GF-D8 (cell line): Measurements from ENCODE around the gene CHD2.
A peak's percentile ranks its signal among the peaks of the same experiment; 100 is the strongest.

Source experiments
- DNase-seq: peaks from one replicate; lab custom pipeline; 2025; lab: John Stamatoyannopoulos, UW

CHD2 gene

DNA sequence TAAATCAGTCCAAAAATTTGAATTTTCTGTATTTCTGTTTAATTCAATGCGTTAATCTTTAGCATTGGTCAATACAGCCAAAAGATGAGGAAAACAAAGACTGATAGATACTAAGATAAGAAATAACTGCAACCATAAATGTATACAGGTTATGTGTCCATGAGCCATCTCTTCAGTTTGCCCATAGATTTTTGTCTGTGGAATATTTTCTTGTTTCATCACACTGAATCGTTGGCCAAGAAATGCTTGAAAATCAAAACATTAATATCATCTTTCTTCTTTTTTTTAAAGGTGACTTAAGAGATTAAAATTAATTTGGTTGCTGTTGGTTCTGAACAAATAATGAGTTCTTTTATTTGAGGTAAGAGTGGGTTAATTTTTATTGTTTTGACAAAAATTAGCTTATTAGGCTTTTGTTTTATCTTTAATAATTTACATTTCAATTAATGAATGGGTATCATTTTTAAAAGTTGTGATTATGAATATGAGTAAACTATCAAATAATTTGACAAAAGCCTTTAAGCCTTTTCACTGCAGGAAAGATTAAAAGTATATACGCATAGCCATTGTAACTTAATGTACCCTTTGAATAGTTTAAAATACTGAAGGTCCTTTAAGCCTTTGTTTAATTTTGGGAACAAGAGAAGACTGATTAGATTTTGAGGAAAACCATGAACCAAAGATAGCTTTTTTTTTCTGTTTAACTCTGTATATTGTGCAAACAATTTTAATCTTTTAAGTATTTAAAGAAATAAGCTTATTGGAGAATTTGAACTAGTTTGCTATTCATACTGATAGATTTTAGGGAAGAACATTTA is 14.7 kb upstream of the CHD2 start:
- DNase-seq, result no peak

DNA sequence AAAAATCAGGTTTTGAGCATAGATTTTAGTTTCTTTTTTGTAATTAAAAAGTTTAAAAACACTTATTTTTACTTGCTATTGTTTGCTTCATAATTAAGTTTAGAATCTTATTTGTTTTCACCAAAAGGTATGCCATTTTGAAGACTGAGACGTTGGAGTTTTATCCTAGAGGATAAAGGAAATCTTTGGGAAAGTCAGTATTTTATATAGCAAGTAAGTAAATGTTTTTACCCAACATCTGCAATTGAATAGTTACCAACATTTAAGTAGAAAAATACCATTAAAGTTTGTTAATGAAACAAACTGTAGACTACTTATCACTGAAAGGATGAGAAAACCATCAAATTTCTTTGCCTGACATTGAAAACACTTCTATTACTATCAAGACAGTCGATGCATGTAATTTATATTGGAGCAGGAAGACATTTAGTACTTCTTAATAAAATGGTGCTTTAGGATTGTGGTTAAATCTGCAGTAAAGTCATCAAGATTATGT is 14.0 kb upstream of the CHD2 start:
- no peak for DNase-seq

DNA sequence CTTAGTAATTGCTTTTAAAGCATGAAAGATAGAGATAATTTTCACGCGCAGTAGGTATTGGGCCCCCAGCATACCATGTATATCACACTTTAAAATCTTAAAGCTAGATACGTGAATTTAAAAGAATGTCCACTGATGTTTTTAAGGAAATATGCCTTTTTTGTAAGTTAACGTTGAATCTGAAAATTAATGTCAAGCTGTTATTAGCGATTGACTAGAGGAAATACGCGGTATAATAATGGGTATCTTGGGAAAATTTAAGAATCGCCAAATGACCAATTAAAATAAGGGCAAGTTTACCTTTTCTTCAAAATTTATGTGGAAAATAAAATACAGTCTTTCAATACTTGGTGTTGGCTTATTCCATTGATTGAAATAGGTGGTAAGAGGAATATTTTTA is 13.3 kb upstream of the CHD2 start:
- DNase-seq, result no peak

DNA sequence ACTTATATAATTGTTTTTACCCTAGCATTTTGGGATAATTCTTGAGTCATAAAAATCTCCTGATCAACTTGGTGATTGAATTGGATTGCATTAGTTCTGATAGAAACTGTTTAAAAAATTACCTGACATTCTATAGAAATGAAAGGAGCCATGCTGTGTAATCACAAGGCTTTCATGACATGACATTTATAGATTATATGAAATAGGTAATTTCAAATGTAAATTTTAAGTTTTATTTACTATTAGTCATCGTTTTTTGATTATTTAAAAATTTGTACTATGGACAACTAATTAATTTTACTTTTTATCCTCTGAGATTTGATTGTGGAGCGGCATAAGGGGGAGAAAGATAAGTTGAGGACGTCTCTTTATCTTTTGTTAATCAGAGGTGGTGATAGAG is 12.3 kb upstream of the CHD2 start:
- DNase-seq, result no peak

DNA sequence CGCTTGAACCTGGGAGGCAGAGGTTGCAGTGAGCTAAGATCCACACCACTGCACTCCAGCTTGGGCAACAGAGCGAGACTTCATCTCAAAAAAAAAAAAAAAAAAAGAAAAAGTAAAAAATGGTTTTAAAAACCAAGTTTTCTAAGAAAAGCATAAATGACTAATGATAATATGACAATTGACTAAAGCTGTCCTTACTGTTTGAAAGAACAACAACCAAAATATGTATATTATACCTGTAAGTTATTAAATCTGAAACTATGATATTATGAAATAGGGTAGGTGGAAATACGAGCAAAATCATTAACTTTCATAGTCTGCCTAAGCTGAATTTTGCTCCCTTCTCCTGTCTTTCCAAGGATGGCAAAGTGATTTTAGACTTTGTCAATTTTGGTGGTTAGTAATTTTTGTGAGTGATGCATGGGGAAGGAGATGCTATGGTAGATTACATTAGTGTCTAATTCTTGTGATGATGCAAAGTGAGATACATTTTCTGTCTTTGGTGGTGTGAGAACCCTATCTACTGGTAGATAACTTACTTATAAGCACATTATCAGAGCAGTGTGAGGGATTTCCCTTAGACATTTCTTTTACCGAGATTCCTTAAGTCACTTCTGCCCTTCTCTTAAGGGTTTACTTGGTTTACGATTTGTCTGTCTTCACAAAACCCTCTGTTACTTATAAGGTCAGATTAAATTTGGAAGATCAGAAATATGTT is 10.6 kb upstream of the CHD2 start:
- DNase-seq, result no peak

DNA sequence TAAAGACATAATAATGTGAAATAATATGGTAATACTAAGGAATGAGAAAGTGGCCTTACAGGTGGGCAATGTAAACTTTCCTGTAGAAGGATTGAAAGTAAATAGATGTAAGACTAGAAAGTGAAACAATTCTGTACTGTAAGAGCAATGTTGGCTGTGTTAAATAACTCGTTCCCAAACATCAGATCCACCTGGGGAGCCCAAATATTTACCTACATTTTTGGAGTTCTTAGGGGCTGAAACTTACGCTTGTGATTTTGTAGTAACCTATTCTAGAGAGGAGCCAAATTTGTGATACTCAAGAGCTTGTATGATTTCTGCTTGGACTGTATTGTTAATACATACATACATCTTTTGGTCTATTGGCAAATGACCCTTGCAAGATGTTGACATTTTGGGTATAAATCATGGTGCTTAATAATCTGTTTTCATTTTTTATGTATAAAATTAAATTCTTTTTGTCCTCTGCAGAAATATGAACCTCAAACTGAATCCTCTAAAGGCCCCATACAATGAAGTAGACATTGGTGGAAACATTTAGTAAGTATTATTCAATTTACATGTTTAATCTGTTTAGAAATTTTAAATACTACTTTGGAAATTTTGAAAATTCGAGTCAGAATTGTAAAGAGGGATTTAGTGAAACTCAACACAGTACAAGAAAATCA is 8.5 kb upstream of the CHD2 start:
- no peak for DNase-seq

DNA sequence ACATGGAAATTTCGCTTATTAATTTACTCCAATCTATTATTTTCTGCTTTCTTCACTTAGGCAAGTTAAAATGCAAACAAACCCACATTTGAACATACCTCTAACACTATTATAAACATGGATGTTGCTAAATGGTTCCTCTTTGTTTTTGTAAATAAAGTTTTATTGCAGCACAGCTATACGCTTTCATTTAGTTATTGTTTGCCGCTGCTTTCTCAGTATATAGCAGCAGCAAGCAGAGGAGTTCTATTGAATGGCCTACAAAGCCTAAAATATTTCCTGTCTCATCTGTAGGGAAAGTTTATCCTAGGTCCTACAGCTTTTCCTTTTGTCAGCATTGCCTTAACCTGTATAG is 7.9 kb upstream of the CHD2 start:
- no peak for DNase-seq

DNA sequence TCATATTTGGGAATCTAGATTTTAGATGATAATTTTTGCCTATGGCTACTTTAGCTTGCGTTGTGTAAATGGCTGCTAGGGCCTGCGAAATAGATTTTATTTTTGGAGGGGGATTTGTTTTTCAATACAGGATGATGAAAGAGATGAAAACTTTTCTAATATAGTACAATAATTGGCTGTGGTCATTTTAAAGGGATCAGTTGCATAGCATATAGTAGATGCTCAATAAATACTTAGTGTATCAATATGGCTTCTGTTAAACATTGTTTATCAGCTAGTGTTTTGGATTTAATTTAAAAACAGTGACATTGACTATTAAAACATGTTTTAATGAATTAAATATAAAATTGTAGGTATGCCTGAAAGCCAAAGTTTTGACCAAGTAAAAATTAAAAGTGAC is 6.9 kb upstream of the CHD2 start:
- DNase-seq, result no peak

DNA sequence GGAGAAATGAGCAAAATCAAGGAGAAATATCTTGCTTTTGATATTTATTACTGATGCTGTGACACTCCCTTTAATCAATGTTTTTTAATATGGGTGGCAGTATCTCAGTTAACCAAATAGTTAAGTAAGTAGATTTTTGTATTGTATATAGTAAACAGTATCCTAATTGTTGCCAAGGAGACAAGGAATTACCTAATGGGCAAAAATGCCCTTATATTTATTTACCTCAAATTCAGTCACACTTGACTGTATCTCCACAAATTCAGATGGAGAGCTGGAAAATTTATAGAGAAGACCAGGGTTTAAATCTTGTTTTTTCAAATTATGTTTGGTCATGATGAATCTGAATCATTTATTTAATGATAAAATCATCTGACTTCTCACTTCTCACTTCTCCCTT is 3.6 kb upstream of the CHD2 start:
- no peak for DNase-seq

DNA sequence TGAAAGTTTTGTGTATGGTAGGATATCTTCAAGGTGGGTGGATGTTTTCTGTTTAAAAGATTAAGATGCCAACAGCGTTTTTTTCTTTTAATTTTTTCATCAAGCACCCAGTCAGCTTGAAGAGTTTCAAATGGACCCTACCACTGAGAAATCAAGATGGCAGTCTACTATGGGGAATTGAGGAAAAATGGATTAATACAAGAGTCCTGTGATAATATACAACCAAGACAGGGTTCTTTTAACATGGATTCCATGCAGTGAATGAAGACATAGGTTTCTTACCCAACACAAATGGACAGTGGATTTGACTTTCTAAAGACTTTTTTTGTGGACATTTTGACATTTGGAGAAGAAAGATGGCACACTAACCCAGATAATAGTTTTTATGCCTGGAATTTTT is 2.5 kb upstream of the CHD2 start:
- DNase-seq, result no peak

DNA sequence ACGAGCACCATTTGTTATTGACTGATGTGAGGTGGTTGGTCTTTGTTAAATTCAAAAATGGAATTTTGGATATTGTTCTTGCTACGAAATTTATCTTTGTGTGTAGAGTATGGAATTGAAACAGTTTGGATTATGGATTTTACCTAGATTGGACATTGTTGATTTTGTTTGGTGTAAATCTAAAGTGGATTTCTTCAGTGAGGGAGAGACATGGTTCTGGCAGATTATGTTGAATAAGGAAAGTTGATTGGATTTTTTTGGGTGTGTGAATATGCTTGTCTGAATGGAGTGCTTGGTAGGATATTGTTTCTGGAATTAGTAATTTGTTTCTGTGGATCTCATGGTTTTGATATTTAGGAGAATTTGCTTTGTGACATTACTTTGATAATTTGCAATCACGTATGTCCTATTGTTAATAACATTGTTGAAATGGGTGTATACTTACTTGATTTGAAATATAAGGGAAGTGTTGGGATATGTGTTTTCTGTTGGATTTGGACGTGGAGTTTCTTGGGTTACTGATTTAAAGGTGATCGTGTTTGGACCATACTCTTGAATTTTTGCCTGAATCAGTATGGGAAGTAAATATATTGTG is 1.0 kb upstream of the CHD2 start:
- no peak for DNase-seq

DNA sequence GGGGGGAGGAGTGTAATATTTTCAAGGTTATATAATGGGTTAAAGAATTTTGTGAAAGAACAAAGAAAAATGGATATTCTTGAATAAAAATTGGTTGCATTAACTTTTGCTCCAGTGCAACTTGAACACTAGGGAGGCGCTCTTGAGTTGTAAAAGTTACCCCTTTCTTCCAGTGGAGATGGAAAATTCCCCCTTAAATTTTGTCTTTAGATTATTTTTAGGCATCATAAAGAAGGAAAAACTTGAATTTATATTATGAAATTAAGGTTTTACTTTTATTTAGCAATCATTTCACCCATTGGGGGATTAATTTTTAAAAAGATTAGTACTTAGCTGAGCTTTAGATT is 550 bp upstream of the CHD2 start:
- no peak for DNase-seq

DNA sequence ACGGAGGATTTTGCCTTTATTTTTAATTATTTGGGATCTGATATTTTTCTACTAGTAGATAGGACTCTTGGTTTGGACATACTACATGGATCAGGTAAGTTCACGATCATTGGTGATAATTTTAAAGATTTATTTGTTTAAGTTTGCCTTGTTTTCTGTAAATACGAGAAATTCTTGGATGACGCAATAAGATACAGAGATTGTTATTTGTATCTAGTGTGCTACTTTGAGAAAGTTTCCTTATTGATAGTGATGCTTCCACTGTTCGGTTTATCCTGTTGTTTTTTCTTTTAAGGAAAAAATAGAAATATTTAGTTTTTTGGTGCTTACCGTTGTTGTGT is 577 bp downstream of the CHD2 start:
- DNase-seq, result no peak

DNA sequence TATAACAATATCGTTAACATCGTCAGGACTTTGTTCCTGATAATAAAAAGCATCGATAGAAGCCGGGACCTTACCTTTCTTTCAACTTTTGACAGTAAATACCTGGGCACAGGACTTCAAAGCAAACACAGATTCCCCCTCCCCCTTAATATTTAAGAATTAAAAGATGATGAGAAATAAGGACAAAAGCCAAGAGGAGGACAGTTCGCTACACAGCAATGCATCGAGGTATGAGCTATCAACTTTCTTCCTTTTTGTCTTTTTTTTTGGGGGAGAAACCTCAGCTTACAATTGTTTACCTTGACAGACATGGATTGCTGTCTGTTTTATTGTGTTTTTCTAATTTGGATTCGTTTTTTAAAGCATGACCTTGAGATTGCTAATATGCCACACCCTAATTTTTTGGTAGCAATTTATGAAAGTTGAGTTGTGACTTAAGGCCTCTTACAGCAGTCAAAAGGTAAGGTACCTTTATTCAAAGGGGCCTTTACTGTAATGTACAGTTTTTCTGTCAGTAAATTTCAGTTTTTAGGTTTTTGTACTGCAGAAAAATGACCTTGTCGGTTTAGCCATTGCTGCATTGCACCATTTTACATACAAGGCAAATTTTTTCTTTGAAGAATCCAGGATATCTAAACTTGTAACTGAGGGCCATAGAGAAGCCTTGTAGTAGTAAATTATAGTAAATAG is 1.1 kb downstream of the CHD2 start:
- no peak for DNase-seq

DNA sequence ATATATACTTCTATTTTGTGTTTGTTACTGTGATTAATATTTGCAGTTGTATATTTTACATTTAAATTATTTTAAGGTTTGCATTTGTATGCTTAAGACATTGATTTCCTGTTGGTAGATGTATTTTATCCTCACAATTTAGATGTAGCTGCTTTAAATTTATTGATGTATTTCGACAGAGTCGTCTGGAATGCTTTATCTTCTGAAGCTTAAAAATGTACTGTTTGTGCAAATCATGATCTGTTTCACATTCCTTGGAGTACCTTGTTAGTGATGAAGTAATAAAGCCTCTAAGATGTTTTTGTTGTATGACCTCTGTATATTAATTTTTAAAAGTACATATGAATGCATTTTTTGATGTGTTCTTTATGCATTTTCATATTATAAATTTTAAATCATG is 1.9 kb downstream of the CHD2 start:
- no peak for DNase-seq

DNA sequence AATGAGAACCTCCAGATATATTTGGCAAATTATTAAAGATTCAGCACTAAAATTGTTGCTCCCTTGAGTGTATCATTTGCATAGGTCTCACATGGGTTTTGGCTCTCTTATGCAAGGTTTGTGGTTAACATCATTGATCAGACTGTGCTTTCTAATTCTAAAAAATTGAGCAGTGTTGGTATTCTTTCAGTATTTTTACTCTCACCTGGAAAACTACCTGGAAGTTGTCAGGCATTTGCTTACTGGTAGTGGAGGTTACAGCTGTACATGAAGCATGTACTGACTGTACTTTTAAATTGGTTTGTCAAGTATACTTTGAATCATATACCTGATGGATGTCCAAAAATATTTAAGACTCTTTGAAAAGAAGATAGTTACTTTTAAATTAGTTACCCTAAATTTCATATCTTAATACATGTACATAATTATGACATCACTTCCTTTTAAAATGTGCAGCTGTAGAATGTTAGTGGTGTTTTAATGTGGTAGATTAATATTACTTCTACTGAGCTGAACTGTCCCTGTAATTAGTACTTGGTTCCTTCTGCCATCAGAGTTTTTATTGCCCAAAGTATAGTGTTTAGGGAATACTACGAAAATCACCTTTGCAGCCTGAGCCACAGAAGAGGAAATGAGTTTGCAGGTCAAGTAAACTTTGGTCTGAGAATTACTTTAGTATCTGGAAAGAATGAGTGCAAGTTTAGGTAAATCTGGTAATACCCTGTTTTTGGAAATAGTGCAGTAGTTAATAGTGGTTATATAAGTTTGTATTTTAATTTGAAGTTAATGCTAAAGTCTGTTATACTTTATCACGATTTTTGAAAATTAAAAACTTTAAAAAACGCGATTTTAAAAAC is 2.8 kb downstream of the CHD2 start:
- DNase-seq, result peak; percentile 24

DNA sequence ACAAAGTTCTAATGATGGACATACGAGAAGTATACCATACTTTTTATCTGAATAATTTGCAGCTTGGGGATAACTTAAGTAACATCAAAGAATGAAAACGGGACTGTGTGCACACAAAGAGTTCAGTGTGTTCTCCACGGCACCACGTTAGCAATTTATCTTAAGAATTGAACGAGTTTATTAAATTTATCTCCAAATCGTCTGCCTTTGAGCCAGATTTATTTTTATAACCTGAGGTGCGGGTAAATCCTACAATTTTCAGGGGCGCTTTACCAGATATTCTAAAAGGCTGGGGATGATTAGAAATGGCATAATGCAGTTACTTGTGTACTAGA is 3.5 kb downstream of the CHD2 start:
- no peak for DNase-seq

DNA sequence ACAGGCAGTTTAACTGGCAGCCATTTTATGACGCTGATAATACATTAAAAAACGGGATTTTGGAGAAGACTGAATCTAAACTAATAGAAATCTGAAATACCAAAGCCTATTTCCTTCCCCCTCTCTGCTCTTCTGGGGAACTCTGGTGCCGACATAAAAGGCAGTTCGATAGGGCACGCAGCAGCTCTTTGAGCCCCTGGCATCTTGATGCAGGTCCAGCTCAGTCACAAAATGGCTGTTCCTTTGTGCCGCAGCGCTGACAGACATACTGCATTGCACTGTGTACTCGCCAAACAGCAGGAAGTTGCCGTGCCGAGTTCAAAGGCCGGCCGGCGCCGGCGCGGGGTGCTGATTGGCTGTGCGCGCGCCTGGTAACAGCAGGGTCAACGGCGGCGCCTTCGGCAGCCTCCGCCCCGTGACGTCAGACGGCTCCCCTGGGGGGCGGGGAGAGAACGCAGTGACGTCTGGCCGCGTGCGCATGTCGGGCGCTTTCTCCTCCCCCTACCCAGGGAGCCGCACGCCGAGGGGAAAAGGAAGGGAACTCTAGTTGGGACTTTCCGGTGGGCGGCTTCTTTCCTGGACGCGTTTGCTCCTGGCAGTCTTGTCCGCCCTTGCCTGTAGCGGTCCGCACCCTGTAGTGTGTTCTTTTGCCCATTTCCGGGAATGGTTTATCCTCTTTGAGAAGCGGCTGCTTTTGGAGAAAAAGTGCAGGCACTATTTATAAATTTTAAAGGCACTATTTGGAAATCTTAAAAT is 4.0 kb downstream of the CHD2 start:
- peak; percentile 96 for DNase-seq

DNA sequence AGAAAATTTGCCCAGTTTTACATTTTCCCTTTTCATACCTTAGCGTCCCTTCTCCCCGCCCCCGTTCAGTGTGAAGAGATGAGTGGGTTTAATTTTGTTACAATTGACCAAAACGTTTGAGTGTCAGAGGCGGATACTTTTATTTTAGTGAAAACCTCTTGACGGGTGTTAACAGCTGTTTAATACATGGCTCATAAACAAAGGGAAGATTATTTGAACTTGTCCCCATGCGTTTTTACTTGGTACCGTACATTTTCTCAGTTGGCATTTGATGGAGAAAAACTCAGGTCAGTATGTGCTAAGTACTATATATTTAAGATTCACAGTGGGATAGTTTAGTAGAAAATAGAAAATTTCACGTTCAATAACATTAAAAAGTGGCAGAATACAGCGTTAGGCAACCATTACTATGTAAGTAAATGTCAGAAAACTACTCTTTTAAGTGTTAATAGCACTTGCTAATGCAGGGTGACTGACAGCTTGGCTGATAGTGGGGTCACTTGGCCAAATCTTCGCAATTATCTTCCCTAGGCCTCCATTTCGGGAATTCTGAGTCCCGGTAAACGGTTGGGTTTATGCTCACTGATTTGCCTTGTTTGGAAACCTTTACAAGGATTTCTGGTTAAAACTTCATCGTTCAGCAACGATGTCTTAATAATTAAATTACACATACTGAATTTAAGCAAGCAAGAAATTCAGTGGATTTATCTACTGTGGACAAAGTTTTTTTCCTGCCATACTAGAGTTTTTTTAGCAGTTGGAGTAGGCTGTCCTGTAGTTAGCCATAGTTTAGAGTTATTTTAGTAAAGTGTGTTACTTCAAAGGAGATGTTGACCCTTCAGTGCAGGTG is 4.8 kb downstream of the CHD2 start:
- no peak for DNase-seq

DNA sequence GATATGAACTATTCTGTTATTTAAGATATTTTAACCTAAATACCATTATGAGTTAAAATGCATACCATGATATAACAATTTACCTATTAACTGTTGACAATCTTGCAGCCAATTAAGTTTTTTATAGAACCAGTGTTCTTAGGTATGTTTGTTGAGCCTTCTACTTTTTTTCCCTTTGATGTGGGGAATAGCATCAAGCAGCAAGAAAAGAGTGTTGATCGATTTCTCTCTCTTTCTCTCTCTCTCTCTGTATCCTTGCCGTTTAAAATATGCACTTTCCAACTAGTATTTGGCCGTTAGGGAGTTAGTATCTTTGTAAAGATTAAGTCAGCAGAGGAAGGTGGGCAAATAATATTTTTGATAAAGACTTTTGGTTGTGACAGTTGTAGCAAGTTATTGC is 5.9 kb downstream of the CHD2 start:
- DNase-seq, result no peak
